GM06990 (cell line): ENCODE measurements around the gene TMEM26.

Experiments
- DNase-seq: peaks from one replicate; pipeline ENCODE4 v3.0.0-alpha.2; 2011; ENCODE audit not compliant: insufficient read length; ENCODE audit errors: extremely low read depth
- H3K27me3 ChIP-seq: replicated peaks from 2 replicates; pipeline ENCODE4 v1.6.0; 2011; ENCODE audit warnings: low read length; ENCODE audit not compliant: control insufficient read depth, insufficient read depth
- H3K36me3 ChIP-seq: 2 replicates; pipeline ENCODE4 v1.5.1; 2011; ENCODE audit warnings: low read length; ENCODE audit not compliant: control insufficient read depth, insufficient read depth
- H3K4me3 ChIP-seq: replicated peaks from 2 replicates; pipeline ENCODE4 v1.5.1; 2011; ENCODE audit warnings: low read depth, mild to moderate bottlenecking, control low read depth, low read length
- TF ChIP-seq, protein P1 (sequence below): IDR thresholded peaks from 2 replicates; pipeline ENCODE4 v1.5.1; 2011; ENCODE audit warnings: low read length, control low read depth, mild to moderate bottlenecking, inconsistent platforms; ENCODE audit not compliant: insufficient read depth, poor library complexity, severe bottlenecking

The TMEM26 gene

DNA sequence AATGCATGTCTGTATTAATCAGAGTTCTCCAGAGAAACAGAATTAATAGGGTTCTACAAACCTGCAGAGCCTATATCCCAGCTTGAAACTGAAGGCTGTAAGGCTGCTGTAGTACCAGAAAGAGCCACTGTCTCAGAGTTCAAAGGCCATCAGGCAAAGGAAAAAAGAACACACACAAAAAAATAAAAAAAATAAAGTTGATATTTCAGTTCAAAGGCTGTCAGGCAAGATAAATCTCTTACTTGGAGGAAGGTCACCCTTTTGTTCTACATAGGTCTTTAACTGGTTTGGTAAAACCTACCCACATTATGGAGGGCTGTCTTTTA lies 12.0 kb upstream of the TMEM26 start:
- no peaks in the 10 kb centered on the region; the same call in 1 of the 2 replicates for H3K27me3 ChIP-seq
- no peak for DNase-seq
- H3K36me3 ChIP-seq, result no peaks in the 10 kb centered on the region
- TF ChIP-seq, protein P1, sequence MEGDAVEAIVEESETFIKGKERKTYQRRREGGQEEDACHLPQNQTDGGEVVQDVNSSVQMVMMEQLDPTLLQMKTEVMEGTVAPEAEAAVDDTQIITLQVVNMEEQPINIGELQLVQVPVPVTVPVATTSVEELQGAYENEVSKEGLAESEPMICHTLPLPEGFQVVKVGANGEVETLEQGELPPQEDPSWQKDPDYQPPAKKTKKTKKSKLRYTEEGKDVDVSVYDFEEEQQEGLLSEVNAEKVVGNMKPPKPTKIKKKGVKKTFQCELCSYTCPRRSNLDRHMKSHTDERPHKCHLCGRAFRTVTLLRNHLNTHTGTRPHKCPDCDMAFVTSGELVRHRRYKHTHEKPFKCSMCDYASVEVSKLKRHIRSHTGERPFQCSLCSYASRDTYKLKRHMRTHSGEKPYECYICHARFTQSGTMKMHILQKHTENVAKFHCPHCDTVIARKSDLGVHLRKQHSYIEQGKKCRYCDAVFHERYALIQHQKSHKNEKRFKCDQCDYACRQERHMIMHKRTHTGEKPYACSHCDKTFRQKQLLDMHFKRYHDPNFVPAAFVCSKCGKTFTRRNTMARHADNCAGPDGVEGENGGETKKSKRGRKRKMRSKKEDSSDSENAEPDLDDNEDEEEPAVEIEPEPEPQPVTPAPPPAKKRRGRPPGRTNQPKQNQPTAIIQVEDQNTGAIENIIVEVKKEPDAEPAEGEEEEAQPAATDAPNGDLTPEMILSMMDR, result no peak
- H3K4me3 ChIP-seq, result no peak overlapping the region

DNA sequence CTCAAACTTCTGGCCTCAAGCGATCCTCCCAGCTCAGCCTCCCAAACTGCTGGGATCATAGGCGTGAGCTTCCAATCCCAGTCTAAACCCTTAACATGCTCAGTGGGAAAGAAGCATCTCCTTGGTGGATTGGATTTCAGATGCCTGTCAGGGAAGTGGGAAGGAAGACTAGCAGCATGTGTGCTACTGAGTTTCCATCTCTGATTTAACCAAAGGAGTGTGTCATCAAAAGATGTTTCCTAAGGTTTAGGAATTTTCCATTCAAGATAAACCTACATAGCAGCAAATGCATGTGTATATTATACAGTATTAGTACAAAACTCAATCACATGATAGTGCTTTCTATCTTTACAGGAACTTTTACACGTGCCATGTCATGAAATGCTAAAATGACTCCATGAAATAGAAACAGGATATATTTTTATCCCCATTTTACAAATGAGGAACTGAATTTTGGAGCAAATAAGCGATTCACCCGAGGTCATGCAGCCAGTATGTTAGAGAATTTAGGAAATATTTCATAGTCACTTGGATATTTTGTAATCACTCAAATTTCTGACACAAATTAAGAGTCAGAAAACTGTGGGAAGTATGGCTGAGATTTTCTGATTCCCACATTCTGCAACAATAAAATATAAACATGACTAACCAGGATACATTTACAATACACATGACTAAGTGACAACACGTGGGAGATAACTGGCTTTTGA lies 11.4 kb upstream of the TMEM26 start:
- DNase-seq, result no peak
- Histone ChIP-seq H3K4me3 (no peak overlapping the region), H3K27me3 (no peaks in the 10 kb centered on the region; the same call in 1 of the 2 replicates), H3K36me3 (no peaks in the 10 kb centered on the region)
- TF ChIP-seq, protein P1, result no peak

DNA sequence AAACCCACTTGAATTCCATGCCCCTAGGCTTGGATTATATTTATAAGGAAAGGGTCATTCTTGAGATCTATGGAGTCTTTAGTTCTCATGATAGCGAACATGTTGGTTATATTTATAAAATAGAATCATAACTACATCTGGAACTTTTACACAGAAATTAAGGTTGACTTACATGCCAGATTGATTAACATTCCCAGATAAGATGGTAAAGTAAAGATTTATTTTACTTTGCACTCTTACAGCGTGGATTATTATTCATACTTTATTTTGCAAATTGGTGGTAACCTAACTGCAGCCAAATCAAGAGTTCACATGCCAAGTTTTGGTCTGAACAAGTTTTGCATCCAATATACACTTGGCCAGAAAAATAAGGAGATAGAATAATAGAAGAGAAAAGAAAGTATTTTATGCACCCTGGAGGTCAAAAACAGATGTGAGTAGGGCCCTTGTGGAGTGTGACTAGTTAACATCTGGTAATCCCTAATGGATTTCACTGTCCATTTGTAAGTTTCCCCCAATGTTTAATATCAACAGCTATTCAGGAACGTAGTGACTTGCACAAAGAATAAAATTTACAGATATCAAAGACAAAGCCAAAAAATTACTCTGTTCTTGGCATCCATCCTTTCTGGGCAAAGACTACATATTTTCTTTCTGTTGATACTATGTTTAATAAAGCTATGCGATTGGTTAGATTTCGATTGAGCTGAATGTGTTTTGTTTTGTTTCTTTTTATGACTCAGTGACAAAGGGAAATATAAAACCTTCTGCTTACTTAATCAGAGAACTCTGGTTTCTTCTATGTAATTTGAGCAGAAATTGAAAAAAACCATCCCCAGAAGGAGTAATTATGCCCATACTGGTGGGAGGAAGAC lies 10.1 kb upstream of the TMEM26 start:
- Histone ChIP-seq H3K27me3 (no peaks in the 10 kb centered on the region), H3K36me3 (no peaks in the 10 kb centered on the region), H3K4me3 (no peak overlapping the region)
- TF ChIP-seq, protein P1, result no peak
- no peak for DNase-seq

DNA sequence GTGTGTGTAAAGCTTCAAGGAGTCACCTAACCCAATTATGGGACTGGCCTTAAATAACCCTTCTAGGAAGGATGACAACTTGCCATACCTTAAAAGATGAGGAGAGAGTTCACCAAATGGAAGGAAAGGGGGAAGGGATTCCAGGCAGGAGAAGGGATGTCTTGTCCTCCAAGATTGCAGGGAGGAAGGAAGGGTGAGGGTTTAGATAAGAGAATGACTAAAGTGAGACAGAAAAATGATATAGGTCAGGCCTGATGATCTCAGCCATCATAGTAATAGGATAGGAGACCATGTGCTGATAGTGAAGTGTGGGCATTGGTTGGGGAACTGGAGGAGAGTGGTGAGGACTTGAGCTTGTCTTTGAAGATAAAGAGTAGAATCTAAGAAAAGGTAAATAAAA lies 7.7 kb upstream of the TMEM26 start:
- Histone ChIP-seq H3K27me3 (no peaks in the 10 kb centered on the region), H3K4me3 (no peak overlapping the region), H3K36me3 (no peaks in the 10 kb centered on the region)
- DNase-seq, result no peak
- TF ChIP-seq, protein P1, result no peak

DNA sequence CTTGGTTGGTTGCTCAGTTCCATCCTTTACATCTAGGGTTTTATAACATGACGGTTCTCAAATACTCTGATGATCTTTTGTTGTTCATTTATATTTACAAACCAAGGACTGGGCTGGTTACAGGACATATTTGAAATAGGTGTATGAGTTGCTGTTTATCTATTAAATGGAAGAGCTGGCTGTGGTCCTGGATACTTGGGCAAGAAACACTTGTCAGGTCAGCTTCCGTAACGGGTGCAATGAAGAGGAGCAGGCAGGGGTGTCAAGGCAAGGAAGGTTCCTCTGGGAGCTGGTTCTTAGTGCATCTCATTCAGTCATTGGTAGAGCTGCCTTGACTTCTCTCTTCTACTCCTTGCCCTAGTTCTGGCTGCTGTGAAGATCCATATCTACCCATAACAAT lies 4.8 kb upstream of the TMEM26 start:
- H3K27me3 ChIP-seq, result no peaks in the 10 kb centered on the region
- DNase-seq, result no peak
- no peak overlapping the region for H3K4me3 ChIP-seq
- H3K36me3 ChIP-seq, result no peaks in the 10 kb centered on the region
- TF ChIP-seq, protein P1, result no peak
